Esophagus squamous epithelium (tissue), 5 donors: ENCODE measurements around the gene NEO1. TPM values are rescaled to one million over a fixed set of nuclear protein-coding genes. Genes with fewer than 3 reads are reported as not detected.

Experiments
- DNase-seq: peaks from one replicate; lab custom pipeline; 2025; lab: John Stamatoyannopoulos, UW
- H3K27ac ChIP-seq, 4 donors: fragments of 200-600 bp; sonication (generic); one replicate each; pipeline ENCODE4 v1.5.1; 2016 to 2019; ENCODE audit warnings: mild to moderate bottlenecking in 1 of 4
- H3K27me3 ChIP-seq, 4 donors: fragments of 200-600 bp; sonication (generic); 1 replicate in 3 of 4; 2 replicates in 1 of 4; pipeline versions ENCODE4 v1.5.1 to v1.6.0; 2017 to 2021; ENCODE audit warnings: antibody characterized with exemption in 1 of 4
- H3K36me3 ChIP-seq, 3 donors: fragments of 200-600 bp; sonication (generic); one replicate each; pipeline ENCODE4 v1.5.1; 2016 to 2019
- H3K4me1 ChIP-seq, 3 donors: fragments of 200-600 bp; sonication (generic); one replicate each; pipeline ENCODE4 v1.5.1; 2017 to 2019
- H3K4me3 ChIP-seq, 4 donors: fragments of 200-600 bp; sonication (generic); 1 replicate in 3 of 4; 2 replicates in 1 of 4; pipeline ENCODE4 v1.5.1; 2016 to 2019; ENCODE audit warnings: mild to moderate bottlenecking in 2 of 4, moderate library complexity in 1 of 4
- H3K9me3 ChIP-seq, 3 donors: fragments of 200-600 bp; sonication (generic); one replicate each; pipeline ENCODE4 v1.5.1; 2016 to 2019
- POLR2A ChIP-seq, 4 donors: fragments of 450-650 bp; IDR thresholded peaks; one replicate each; pipeline ENCODE4 v1.6.1; 2017; ENCODE audit warnings: antibody characterized with exemption in 4 of 4, mild to moderate bottlenecking in 4 of 4, moderate library complexity in 3 of 4
- WGBS, 2 donors: methylation state at CpG; one replicate each; pipeline ENCODE4 v1.1.5; 2018; 5-methylcytosine and 5-hydroxymethylcytosine counted together
- intact Hi-C: fragments of 100-400 bp; cut with DNase I; formaldehyde crosslinking; loops from one replicate; pipeline ENCODE4 v1.15.0; 2022
- total RNA-seq, 4 donors: library from RNA; depleted of rRNA; stranded (reverse); fragments of >200 nt; gene quantifications; one replicate each; pipeline ENCODE4 v1.1.0, GENCODE V29; 2016
- TF ChIP-seq, protein P1 (sequence below), 6 experiments: fragments of 450-650 bp in 4 of 6; fragments of 200-600 bp in 2 of 6; sonication (generic) in 2 of 6; IDR thresholded peaks; one replicate each; pipeline ENCODE4 v1.5.1; 2016 to 2019; ENCODE audit warnings: antibody characterized with exemption in 6 of 6, mild to moderate bottlenecking in 4 of 6, moderate library complexity in 4 of 6
- donor health status: DM: yes; HTN: yes; CAD: no.

The NEO1 gene
- total RNA-seq, 4 donors from 2014 or later: 9.2 to 32.0 (median 15.0) TPM

- no peak for DNase-seq
- Histone ChIP-seq H3K36me3 (peaks cover 0 to 23% (median 0%) of the 10 kb centered on the region in 3 donors), H3K4me1 (no peaks in the 10 kb centered on the region), H3K27me3 (no peaks in the 10 kb centered on the region), H3K9me3 (no peaks in the 10 kb centered on the region), H3K4me3 (no peak overlapping the region), H3K27ac (no peak overlapping the region)
- intact Hi-C loops: no loop called here
- WGBS, 2 donors: 75 to 80% methylated on average over 3 of the region's 3 CpGs
- no peak for TF ChIP-seq POLR2A (IDR thresholded peaks at IDR 0.05)
- TF ChIP-seq, protein P1, sequence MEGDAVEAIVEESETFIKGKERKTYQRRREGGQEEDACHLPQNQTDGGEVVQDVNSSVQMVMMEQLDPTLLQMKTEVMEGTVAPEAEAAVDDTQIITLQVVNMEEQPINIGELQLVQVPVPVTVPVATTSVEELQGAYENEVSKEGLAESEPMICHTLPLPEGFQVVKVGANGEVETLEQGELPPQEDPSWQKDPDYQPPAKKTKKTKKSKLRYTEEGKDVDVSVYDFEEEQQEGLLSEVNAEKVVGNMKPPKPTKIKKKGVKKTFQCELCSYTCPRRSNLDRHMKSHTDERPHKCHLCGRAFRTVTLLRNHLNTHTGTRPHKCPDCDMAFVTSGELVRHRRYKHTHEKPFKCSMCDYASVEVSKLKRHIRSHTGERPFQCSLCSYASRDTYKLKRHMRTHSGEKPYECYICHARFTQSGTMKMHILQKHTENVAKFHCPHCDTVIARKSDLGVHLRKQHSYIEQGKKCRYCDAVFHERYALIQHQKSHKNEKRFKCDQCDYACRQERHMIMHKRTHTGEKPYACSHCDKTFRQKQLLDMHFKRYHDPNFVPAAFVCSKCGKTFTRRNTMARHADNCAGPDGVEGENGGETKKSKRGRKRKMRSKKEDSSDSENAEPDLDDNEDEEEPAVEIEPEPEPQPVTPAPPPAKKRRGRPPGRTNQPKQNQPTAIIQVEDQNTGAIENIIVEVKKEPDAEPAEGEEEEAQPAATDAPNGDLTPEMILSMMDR (IDR thresholded peaks at IDR 0.05): no peak
Measured at GRCh38 chr15:73118055-73118454, 65.8 kb downstream of the NEO1 start.

GRCh38 chr15:73119478-73119877, 67.2 kb downstream of the NEO1 start:
- 88 to 96% methylated on average over 6 of the region's 6 CpGs for WGBS, 2 donors
- H3K36me3 ChIP-seq: peaks cover 0 to 33% (median 0%) of the 10 kb centered on the region in 3 donors
- no peaks in the 10 kb centered on the region for H3K4me1 ChIP-seq
- intact Hi-C loops: no loop called here
- TF ChIP-seq, protein P1 (IDR thresholded peaks at IDR 0.05): no peak
- TF ChIP-seq POLR2A (IDR thresholded peaks at IDR 0.05): no peak
- H3K27me3 ChIP-seq: no peaks in the 10 kb centered on the region
- H3K4me3 ChIP-seq: no peak overlapping the region
- H3K9me3 ChIP-seq: no peaks in the 10 kb centered on the region
- no peak for DNase-seq
- H3K27ac ChIP-seq: no peak overlapping the region

DNA sequence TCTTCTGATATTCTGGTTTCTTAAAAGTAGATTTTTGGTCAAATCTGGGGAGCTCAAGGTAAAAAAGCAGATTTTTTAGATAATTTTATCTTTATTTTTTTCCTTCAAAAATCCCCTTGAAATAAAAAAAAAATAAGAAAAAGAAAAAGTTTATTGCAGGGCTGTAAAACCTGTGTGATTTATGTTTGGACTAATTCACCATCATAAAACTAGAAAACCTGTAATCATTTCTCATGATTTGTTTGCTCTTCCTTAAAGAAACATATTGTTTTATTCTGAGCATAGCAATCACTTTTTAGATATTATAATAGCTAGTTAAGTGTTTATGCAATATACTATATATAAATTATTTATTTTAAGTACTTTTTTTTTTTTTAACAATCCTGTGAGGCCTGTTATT, 68.0 kb downstream of the NEO1 start:
- intact Hi-C loops: no loop called here
- no peak for DNase-seq
- no peaks in the 10 kb centered on the region for H3K4me1 ChIP-seq
- H3K27me3 ChIP-seq: no peaks in the 10 kb centered on the region
- no peak overlapping the region for H3K4me3 ChIP-seq
- peaks cover 0 to 33% (median 0%) of the 10 kb centered on the region in 3 donors for H3K36me3 ChIP-seq
- TF ChIP-seq POLR2A (IDR thresholded peaks at IDR 0.05): no peak
- TF ChIP-seq, protein P1 (IDR thresholded peaks at IDR 0.05): no peak
- no peaks in the 10 kb centered on the region for H3K9me3 ChIP-seq
- no peak overlapping the region for H3K27ac ChIP-seq

DNA sequence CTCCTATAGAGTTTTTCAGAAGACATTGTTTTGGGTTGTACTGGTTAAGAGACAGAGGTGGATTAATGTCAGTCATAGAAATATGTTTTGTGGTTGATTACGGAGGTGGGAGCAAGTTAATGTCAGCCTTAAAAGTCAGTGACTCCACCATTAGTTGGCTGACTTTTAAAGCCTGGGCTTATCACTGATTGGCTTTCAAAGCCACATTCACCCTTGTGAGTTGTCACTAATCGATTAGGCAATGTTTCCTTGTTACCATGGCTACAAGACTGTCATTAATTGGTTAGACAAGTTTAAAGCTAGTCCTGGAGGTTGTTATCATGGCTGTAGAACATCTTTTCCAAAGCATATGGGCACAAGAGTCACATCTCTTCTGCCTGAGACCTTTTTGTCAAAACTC, 73.0 kb downstream of the NEO1 start:
- Histone ChIP-seq H3K27me3 (no peaks in the 10 kb centered on the region), H3K36me3 (peaks cover 0 to 26% (median 0%) of the 10 kb centered on the region in 3 donors), H3K4me1 (no peaks in the 10 kb centered on the region), H3K9me3 (no peaks in the 10 kb centered on the region), H3K27ac (no peak overlapping the region), H3K4me3 (no peak overlapping the region)
- 63 to 71% methylated on average over 2 of the region's 2 CpGs for WGBS, 2 donors
- intact Hi-C loops: no loop called here
- DNase-seq: no peak
- TF ChIP-seq, protein P1 (IDR thresholded peaks at IDR 0.05): no peak
- no peak for TF ChIP-seq POLR2A (IDR thresholded peaks at IDR 0.05)

DNA sequence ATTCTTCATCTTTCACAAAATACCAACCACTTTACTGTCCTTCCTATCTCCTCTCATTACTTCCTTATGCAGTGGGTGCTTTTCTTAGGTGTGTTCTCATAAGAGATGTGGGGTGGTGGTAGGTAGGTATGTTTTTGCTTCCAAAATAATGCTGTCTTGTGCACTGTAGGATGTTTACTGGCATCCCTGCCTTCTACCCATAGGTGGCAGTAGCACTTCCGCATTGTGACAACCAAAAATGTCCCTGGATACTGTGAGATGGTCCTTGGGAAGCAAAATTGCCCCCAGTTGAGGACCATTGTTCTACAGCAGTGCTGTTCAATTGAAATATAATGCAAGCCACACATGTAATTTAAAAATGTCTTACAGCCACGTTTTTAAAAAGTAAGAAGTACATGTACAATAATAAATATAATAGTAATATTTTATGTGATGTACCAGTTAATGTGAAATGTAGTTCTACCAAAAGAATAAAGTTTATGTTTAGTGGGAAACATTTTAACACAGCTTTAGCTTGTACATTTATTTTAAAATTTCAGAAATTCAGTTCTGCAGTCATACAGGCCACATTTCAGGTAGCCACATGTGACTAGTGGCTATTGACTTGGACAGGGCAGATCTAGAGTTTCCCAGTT, 75.2 kb downstream of the NEO1 start:
- TF ChIP-seq POLR2A (IDR thresholded peaks at IDR 0.05): no peak
- TF ChIP-seq, protein P1 (IDR thresholded peaks at IDR 0.05): peak in 5 of 6 experiments; percentile 29 to 65 (median 57)
- Histone ChIP-seq H3K27ac (no peak overlapping the region), H3K36me3 (peaks cover 0 to 43% (median 0%) of the 10 kb centered on the region in 3 donors), H3K4me3 (no peak overlapping the region), H3K27me3 (no peaks in the 10 kb centered on the region), H3K4me1 (no peaks in the 10 kb centered on the region), H3K9me3 (no peaks in the 10 kb centered on the region)
- intact Hi-C loops: no loop called here
- DNase-seq: no peak
- 43 to 53% methylated on average over 2 of the region's 2 CpGs for WGBS, 2 donors
